ENCODE measurements around the gene TSPOAP1. TPM values are rescaled to one million over a fixed set of nuclear protein-coding genes. Genes with fewer than 3 reads are reported as not detected.

The TSPOAP1 gene
- total and polyA plus RNA-seq, 10 of the 15 experiments (the other 5 are each of a cell fraction or from before 2014, with no cell fraction given) = 0.58 to 16.4 (median 4.2) TPM; not detected in 1

DNA sequence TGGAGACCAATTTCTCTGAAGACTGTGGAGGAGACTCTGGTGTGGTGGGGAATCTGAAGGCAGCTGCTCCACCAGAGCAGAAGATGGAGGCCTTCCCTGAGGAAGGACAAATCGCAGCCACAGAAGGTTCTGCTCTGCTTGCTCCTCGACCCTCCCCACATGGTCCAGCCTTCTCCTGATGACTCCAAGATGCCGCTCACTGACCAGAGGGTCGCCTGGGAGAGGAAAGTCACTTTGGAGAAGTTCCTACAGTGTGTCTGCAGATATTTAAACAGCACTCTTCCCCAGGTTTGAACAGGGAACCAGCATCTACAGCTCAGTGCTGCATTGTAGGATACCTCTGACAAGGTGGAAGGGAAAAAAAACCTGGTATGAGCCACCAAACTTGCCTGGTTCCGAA is 44.4 kb upstream of the TSPOAP1 start (continued):
- TF ChIP-seq HDGF (IDR thresholded peaks at IDR 0.05) (no peak), BACH1 (IDR thresholded peaks at IDR 0.05; ENCODE audit: borderline replicate concordance) (no peak), PML (IDR thresholded peaks at IDR 0.05; ENCODE audit: low read length) (no peak), ZNF207 (IDR thresholded peaks at IDR 0.05; ENCODE audit: borderline replicate concordance) (no peak)
- TF ChIP-seq, protein P1, sequence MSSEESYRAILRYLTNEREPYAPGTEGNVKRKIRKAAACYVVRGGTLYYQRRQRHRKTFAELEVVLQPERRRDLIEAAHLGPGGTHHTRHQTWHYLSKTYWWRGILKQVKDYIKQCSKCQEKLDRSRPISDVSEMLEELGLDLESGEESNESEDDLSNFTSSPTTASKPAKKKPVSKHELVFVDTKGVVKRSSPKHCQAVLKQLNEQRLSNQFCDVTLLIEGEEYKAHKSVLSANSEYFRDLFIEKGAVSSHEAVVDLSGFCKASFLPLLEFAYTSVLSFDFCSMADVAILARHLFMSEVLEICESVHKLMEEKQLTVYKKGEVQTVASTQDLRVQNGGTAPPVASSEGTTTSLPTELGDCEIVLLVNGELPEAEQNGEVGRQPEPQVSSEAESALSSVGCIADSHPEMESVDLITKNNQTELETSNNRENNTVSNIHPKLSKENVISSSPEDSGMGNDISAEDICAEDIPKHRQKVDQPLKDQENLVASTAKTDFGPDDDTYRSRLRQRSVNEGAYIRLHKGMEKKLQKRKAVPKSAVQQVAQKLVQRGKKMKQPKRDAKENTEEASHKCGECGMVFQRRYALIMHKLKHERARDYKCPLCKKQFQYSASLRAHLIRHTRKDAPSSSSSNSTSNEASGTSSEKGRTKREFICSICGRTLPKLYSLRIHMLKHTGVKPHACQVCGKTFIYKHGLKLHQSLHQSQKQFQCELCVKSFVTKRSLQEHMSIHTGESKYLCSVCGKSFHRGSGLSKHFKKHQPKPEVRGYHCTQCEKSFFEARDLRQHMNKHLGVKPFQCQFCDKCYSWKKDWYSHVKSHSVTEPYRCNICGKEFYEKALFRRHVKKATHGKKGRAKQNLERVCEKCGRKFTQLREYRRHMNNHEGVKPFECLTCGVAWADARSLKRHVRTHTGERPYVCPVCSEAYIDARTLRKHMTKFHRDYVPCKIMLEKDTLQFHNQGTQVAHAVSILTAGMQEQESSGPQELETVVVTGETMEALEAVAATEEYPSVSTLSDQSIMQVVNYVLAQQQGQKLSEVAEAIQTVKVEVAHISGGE (CRISPR knock-in tag; IDR thresholded peaks at IDR 0.05) = no peak

DNA sequence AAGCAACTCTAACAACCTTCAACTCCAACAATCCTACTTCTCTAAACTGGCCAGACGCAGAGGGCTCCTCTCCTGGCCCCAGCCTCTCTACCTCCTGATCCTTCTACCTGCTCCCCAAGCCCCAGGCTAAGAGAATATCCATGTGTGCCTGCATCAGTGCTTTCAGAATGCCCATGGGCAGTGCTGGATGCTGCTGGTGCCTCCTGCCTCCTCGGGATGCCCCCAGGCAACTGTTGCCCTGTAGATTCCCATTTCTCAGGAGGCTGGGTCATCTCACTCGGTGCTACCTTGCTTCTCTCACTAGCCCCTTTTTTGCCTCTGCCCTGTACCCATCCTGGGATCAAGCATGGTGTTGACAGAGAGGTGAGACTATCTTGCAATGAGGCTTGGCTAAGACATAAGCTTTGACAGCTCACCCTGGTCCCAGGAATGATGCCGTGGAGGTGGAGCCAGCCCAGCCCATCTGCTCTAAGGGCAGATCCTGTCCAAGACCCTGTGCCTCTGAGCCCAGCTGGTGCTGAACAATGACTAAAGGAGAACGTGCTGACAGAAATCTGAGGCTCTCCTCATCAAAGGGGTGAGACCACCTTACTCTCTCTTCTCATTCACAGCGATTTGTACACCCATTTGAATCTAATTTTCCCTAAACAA is 42.8 kb upstream of the TSPOAP1 start:
- no peaks in the 10 kb centered on the region for H4K20me1 ChIP-seq (ENCODE audit: control insufficient read depth, insufficient read depth)
- no peak overlapping the region for H3K4me2 ChIP-seq (ENCODE audit: control insufficient read depth, insufficient read depth)
- WGBS (ENCODE audit: insufficient coverage, insufficient replicate concordance, low lambda C conversion rate, missing lambda C conversion rate) = 29% methylated on average over 6 of the region's 6 CpGs
- no peak overlapping the region for H2AFZ ChIP-seq (ENCODE audit: control insufficient read depth, low read depth, low read length)
- ChIA-PET RAD21 (ENCODE audit: unreplicated experiment) (interaction anchor here (1.0 kb wide), 1 partner anchor 11 kb away, joined by 3 read pairs; no protein-coding TSS in a partner anchor), CTCF (no interaction called here), POLR2A (no interaction called here), SMC1A (ENCODE audit: uncharacterized antibody, unreplicated experiment) (interaction anchor here (4.8 kb wide), 1 partner anchor 12 kb away, joined by 22 read pairs; no protein-coding TSS in a partner anchor)
- no peak for FAIRE-seq
- peaks cover 0 to 9% of the 10 kb centered on the region in 2 experiments; a peak in 2 of 4 replicates for H3K36me3 ChIP-seq (ENCODE audit: control insufficient read depth in 2 of 2, insufficient read depth in 2 of 2, low read length in 1 of 2)
- intact Hi-C loops (cut with micrococcal nuclease; ENCODE audit: unreplicated experiment) = no loop called here
- H3K9ac ChIP-seq (ENCODE audit: control insufficient read depth, insufficient read depth, low read length) = no peak overlapping the region
- no peaks in the 10 kb centered on the region for H3K79me2 ChIP-seq (ENCODE audit: control insufficient read depth, insufficient read depth, low read length)
- DNase-seq (ENCODE audit: low read depth, low spot score) = no peak
- ATAC-seq = no peak
- H3K27me3 ChIP-seq (replicated peaks in 1 of 2; ENCODE audit: control insufficient read depth in 2 of 2, insufficient read depth in 2 of 2, low read length in 1 of 2) = no peaks in the 10 kb centered on the region
- no peak overlapping the region for H3K4me3 ChIP-seq
- no peaks in the 10 kb centered on the region for H3K9me3 ChIP-seq (replicated peaks; ENCODE audit: control insufficient read depth, insufficient read depth, low read length)
- no peak overlapping the region for H3K27ac ChIP-seq (ENCODE audit: control insufficient read depth, insufficient read depth)
- BruUV-seq (replicated peaks) = no TSS peak
- H3K4me1 ChIP-seq (ENCODE audit: control insufficient read depth, insufficient read depth, low read length) = no peaks in the 10 kb centered on the region
- in situ Hi-C loops (cut with MboI) = no loop called here
- TF ChIP-seq MYC (IDR thresholded peaks at IDR 0.05; ENCODE audit: insufficient read depth, insufficient read length, insufficient replicate concordance, low read length, severe bottlenecking) (no peak), ASH2L (IDR thresholded peaks at IDR 0.05; ENCODE audit: borderline replicate concordance, low read depth) (no peak), TBL1XR1 (IDR thresholded peaks at IDR 0.05; ENCODE audit: low read depth, low read length) (no peak), HDGF (IDR thresholded peaks at IDR 0.05) (no peak), POLR2AphosphoS2 (IDR thresholded peaks at IDR 0.05; ENCODE audit: low read depth, low read length) (no peak), IRF4 (IDR thresholded peaks at IDR 0.05; ENCODE audit: low read depth, low read length) (no peak)
- TF ChIP-seq, protein P2, sequence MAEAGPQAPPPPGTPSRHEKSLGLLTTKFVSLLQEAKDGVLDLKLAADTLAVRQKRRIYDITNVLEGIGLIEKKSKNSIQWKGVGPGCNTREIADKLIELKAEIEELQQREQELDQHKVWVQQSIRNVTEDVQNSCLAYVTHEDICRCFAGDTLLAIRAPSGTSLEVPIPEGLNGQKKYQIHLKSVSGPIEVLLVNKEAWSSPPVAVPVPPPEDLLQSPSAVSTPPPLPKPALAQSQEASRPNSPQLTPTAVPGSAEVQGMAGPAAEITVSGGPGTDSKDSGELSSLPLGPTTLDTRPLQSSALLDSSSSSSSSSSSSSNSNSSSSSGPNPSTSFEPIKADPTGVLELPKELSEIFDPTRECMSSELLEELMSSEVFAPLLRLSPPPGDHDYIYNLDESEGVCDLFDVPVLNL (IDR thresholded peaks at IDR 0.05; ENCODE audit: low read depth, low read length) = no peak
- TF ChIP-seq, protein P3, sequence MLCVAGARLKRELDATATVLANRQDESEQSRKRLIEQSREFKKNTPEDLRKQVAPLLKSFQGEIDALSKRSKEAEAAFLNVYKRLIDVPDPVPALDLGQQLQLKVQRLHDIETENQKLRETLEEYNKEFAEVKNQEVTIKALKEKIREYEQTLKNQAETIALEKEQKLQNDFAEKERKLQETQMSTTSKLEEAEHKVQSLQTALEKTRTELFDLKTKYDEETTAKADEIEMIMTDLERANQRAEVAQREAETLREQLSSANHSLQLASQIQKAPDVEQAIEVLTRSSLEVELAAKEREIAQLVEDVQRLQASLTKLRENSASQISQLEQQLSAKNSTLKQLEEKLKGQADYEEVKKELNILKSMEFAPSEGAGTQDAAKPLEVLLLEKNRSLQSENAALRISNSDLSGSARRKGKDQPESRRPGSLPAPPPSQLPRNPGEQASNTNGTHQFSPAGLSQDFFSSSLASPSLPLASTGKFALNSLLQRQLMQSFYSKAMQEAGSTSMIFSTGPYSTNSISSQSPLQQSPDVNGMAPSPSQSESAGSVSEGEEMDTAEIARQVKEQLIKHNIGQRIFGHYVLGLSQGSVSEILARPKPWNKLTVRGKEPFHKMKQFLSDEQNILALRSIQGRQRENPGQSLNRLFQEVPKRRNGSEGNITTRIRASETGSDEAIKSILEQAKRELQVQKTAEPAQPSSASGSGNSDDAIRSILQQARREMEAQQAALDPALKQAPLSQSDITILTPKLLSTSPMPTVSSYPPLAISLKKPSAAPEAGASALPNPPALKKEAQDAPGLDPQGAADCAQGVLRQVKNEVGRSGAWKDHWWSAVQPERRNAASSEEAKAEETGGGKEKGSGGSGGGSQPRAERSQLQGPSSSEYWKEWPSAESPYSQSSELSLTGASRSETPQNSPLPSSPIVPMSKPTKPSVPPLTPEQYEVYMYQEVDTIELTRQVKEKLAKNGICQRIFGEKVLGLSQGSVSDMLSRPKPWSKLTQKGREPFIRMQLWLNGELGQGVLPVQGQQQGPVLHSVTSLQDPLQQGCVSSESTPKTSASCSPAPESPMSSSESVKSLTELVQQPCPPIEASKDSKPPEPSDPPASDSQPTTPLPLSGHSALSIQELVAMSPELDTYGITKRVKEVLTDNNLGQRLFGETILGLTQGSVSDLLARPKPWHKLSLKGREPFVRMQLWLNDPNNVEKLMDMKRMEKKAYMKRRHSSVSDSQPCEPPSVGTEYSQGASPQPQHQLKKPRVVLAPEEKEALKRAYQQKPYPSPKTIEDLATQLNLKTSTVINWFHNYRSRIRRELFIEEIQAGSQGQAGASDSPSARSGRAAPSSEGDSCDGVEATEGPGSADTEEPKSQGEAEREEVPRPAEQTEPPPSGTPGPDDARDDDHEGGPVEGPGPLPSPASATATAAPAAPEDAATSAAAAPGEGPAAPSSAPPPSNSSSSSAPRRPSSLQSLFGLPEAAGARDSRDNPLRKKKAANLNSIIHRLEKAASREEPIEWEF (IDR thresholded peaks at IDR 0.05; ENCODE audit: insufficient replicate concordance, low read depth, low read length) = no peak

All from GM12878 (cell line).